ENCODE measurements around the gene HCAR3.
"Not testable (repeated sequence)": the region's sequence is repeated elsewhere in the genome, so short reads cannot be mapped to it uniquely, and the experiment has no call there.

HCAR3 gene

DNA sequence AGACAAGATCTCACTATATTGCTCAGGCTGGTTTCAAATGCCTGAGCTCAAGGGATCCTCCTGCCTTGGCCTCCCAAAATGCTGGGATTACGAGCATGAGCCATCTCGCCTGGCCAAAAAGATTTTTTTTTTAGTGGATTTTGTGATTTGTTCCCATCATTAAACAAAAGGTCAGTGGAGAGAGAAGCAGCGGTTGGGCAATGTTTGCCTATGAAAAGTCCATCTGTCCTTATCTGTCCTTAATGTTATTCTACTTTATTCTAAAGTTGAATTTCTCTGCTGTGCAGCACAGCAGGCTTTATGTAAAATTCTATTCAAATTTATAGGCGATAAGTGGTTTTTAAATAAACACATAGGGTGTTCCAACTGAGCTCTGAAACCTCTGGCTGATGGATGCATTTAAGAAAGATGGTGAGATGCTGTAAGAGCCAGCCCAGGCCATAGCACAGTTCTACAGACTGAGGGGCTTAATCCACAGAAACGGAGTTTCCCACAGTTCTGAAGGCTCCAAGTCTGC is 32.3 kb downstream of the HCAR3 start:
- Histone ChIP-seq H3K27me3 (ENCODE audit: insufficient read depth, low read depth, severe bottlenecking) (no peaks in the 10 kb centered on the region), H3K9me3 (ENCODE audit: severe bottlenecking) (no peaks in the 10 kb centered on the region), H3K4me3 (ENCODE audit: low read depth, low read length) (no peak overlapping the region), H3K36me3 (no peaks in the 10 kb centered on the region), H3K27ac (no peak overlapping the region)
- TF ChIP-seq, protein P1, sequence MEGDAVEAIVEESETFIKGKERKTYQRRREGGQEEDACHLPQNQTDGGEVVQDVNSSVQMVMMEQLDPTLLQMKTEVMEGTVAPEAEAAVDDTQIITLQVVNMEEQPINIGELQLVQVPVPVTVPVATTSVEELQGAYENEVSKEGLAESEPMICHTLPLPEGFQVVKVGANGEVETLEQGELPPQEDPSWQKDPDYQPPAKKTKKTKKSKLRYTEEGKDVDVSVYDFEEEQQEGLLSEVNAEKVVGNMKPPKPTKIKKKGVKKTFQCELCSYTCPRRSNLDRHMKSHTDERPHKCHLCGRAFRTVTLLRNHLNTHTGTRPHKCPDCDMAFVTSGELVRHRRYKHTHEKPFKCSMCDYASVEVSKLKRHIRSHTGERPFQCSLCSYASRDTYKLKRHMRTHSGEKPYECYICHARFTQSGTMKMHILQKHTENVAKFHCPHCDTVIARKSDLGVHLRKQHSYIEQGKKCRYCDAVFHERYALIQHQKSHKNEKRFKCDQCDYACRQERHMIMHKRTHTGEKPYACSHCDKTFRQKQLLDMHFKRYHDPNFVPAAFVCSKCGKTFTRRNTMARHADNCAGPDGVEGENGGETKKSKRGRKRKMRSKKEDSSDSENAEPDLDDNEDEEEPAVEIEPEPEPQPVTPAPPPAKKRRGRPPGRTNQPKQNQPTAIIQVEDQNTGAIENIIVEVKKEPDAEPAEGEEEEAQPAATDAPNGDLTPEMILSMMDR (IDR thresholded peaks at IDR 0.05; ENCODE audit: low read depth, low read length), result no peak
- no peak for DNase-seq

- Histone ChIP-seq H3K9me3 (ENCODE audit: severe bottlenecking) (no peaks in the 10 kb centered on the region), H3K4me3 (ENCODE audit: low read depth, low read length) (no peak overlapping the region), H3K27ac (no peak overlapping the region), H3K27me3 (ENCODE audit: insufficient read depth, low read depth, severe bottlenecking) (no peaks in the 10 kb centered on the region), H3K36me3 (no peaks in the 10 kb centered on the region)
- no peak for DNase-seq
- TF ChIP-seq, protein P1 (IDR thresholded peaks at IDR 0.05; ENCODE audit: low read depth, low read length), result no peak
These were observed 34.8 kb downstream of the HCAR3 start for GRCh38 chr12:122681814-122682213.

DNA sequence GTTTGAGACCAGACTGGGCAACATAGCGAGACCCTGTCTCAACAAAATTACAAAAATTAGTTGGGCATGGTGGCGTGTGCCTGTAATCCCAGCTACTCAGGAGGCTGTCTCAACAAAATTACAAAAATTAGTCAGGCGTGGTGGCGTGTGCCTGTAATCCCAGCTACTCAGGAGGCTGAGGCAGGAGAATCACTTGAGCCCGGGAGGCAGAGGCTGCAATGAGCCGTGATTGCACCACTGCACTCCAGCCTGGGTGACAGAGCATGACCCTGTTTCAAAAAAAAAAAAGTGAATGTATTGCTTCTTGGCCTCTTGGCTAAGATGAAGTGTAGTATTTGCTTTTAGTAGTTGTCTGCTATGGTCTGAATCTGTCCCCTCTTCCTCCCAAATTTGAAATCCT is 35.6 kb downstream of the HCAR3 start:
- not testable (repeated sequence) for DNase-seq; H3K27ac ChIP-seq; H3K4me3 ChIP-seq (ENCODE audit: low read depth, low read length); H3K9me3 ChIP-seq (ENCODE audit: severe bottlenecking); H3K36me3 ChIP-seq; H3K27me3 ChIP-seq (ENCODE audit: insufficient read depth, low read depth, severe bottlenecking)

DNA sequence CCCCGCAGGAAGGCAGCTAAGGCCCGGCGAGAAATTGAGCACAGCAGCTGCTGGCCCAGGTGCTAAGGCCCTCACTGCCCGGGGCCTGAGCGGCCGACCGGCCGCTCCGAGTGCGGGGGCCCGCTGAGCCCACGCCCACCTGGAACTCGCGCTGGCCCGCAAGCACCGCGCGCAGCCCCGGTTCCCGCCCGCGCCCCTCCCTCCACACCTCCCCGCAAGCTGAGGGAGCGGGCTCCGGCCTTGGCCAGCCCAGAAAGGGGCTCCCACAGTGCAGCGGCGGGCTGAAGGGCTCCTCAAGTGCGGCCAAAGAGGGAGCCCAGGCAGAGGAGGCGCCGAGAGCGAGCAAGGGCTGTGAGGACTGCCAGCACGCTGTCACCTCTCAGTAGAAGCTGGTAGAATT is 39.8 kb downstream of the HCAR3 start:
- not testable (repeated sequence) for H3K27ac ChIP-seq; H3K4me3 ChIP-seq (ENCODE audit: low read depth, low read length); H3K9me3 ChIP-seq (ENCODE audit: severe bottlenecking); H3K27me3 ChIP-seq (ENCODE audit: insufficient read depth, low read depth, severe bottlenecking); DNase-seq; H3K36me3 ChIP-seq

DNA sequence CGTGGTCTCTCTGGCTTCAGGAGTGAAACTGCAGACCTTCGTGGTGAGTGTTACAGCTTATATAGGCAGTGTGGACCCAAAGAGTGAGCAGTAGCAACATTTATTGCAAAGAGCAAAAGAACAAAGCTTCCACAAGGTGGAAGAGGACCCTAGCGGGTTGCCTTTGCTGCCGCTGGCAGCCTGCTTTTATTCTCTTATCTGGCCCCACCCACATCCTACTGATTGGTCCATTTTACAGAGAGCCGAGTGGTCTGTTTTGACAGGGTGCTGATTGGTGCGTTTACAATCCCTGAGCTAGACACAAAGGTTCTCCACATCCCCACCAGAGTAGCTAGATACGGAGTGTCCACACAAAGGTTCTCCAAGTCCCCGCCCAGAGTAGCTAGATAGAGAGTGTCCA is 40.6 kb downstream of the HCAR3 start:
- DNase-seq; H3K9me3 ChIP-seq (ENCODE audit: severe bottlenecking); H3K4me3 ChIP-seq (ENCODE audit: low read depth, low read length); H3K27me3 ChIP-seq (ENCODE audit: insufficient read depth, low read depth, severe bottlenecking); H3K27ac ChIP-seq; H3K36me3 ChIP-seq: not testable (repeated sequence)

DNA sequence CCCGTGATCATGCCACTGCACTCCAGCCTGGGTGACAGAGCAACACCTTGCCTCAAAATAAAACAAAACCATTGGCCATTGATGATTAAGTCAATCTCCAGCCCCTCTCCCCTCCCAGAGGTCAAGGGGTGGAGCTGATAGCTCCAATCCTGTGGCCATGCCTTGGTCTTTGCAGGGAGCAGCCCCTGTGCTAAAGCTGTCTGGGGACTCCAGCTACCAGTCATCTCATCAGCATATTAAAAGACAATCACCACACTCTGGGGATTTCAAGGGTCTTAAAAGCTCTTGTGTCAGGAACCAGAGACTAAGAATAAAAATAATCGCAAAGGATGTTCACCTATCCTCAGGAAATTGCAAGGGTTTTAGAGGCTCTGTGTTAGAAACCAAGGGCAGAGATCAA is 44.1 kb downstream of the HCAR3 start:
- no peak overlapping the region for H3K27ac ChIP-seq
- no peak overlapping the region for H3K4me3 ChIP-seq (ENCODE audit: low read depth, low read length)
- H3K36me3 ChIP-seq, result no peaks in the 10 kb centered on the region
- no peak for DNase-seq
- H3K9me3 ChIP-seq (ENCODE audit: severe bottlenecking), result no peaks in the 10 kb centered on the region
- no peaks in the 10 kb centered on the region for H3K27me3 ChIP-seq (ENCODE audit: insufficient read depth, low read depth, severe bottlenecking)
- TF ChIP-seq, protein P1 (IDR thresholded peaks at IDR 0.05; ENCODE audit: low read depth, low read length), result no peak

- TF ChIP-seq, protein P1 (IDR thresholded peaks at IDR 0.05; ENCODE audit: low read depth, low read length), result no peak
- H3K4me3 ChIP-seq (ENCODE audit: low read depth, low read length), result no peak overlapping the region
- DNase-seq, result no peak
- no peak overlapping the region for H3K27ac ChIP-seq
- H3K27me3 ChIP-seq (ENCODE audit: insufficient read depth, low read depth, severe bottlenecking), result no peaks in the 10 kb centered on the region
- no peaks in the 10 kb centered on the region for H3K9me3 ChIP-seq (ENCODE audit: severe bottlenecking)
- no peaks in the 10 kb centered on the region; the same call in 1 of the 2 replicates for H3K36me3 ChIP-seq
These were observed 47.1 kb downstream of the HCAR3 start for GRCh38 chr12:122669397-122670070.

Measured in WERI-Rb-1 (cell line).